Muscle layer of colon (tissue), 2 donors: ENCODE measurements around the gene LRRC32.
"Not testable (repeated sequence)": the region's sequence is repeated elsewhere in the genome, so short reads cannot be mapped to it uniquely, and the experiment has no call there.

ENCODE experiments used
- H3K27ac ChIP-seq: one replicate; pipeline ENCODE4 v1.7.0; 2013; ENCODE audit warnings: low read depth, mild to moderate bottlenecking, low read length, moderate library complexity
- H3K27me3 ChIP-seq, 2 donors: one replicate each; pipeline ENCODE4 v1.7.0; 2013; ENCODE audit warnings: low read length in 2 of 2, mild to moderate bottlenecking in 2 of 2; ENCODE audit not compliant: insufficient read depth in 2 of 2, control insufficient read depth in 1 of 2
- H3K36me3 ChIP-seq: one replicate; pipeline ENCODE4 v1.7.0; 2013; ENCODE audit warnings: mild to moderate bottlenecking, low read length; ENCODE audit not compliant: insufficient read depth
- H3K4me1 ChIP-seq: one replicate; pipeline ENCODE4 v1.7.0; 2013; ENCODE audit warnings: mild to moderate bottlenecking, low read length; ENCODE audit not compliant: insufficient read depth
- H3K4me3 ChIP-seq, 2 donors: one replicate each; pipeline ENCODE4 v1.7.0; 2013; ENCODE audit warnings: low read length in 2 of 2, low read depth in 1 of 2, mild to moderate bottlenecking in 1 of 2, moderate library complexity in 1 of 2
- H3K9ac ChIP-seq: one replicate; pipeline ENCODE4 v1.7.0; 2013; ENCODE audit warnings: low read length
- H3K9me3 ChIP-seq: one replicate; pipeline ENCODE4 v1.7.0; 2013; ENCODE audit warnings: mild to moderate bottlenecking, low read length
- donor health status: abdominal sarcoma.
- donor health status: Adenocarcinoma of cecum.

Gene LRRC32

GRCh38 chr11:76653012-76653673, 17.4 kb downstream of the LRRC32 start:
- no peak overlapping the region for H3K4me3 ChIP-seq
- peaks cover 44% of the 10 kb centered on the region for H3K4me1 ChIP-seq
- no peak overlapping the region for H3K27ac ChIP-seq
- H3K9me3 ChIP-seq: no peaks in the 10 kb centered on the region
- no peaks in the 10 kb centered on the region for H3K27me3 ChIP-seq
- no peaks in the 10 kb centered on the region for H3K36me3 ChIP-seq
- H3K9ac ChIP-seq: no peak overlapping the region

GRCh38 chr11:76649851-76650372, 20.6 kb downstream of the LRRC32 start:
- H3K27ac ChIP-seq: no peak overlapping the region
- H3K9me3 ChIP-seq: no peaks in the 10 kb centered on the region
- H3K4me1 ChIP-seq: peaks cover 20% of the 10 kb centered on the region
- no peak overlapping the region for H3K9ac ChIP-seq
- no peaks in the 10 kb centered on the region for H3K36me3 ChIP-seq
- H3K27me3 ChIP-seq: no peaks in the 10 kb centered on the region
- no peak overlapping the region for H3K4me3 ChIP-seq

DNA sequence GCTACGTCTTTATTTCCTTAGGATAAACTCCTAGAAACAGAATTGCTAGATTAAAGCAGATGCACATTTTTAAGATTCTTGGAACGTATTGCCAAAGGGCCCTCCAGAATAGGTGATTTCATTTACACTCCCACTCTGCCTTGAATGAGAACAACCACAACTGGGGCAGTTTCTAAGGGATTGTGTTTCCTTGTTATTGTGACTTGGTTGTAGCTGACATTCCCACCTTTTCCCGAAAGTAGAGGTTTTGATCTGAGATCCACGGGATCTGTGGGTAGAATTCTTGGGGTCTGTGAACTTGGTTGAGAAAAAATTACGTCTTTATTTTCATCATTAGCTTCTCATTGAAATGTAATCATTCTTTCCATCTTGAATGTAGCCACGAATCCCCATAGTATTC, 21.5 kb downstream of the LRRC32 start:
- no peaks in the 10 kb centered on the region for H3K9me3 ChIP-seq
- H3K9ac ChIP-seq: no peak overlapping the region
- no peak overlapping the region for H3K4me3 ChIP-seq
- H3K4me1 ChIP-seq: peaks cover 12% of the 10 kb centered on the region
- no peak overlapping the region for H3K27ac ChIP-seq
- no peaks in the 10 kb centered on the region for H3K27me3 ChIP-seq
- H3K36me3 ChIP-seq: no peaks in the 10 kb centered on the region

DNA sequence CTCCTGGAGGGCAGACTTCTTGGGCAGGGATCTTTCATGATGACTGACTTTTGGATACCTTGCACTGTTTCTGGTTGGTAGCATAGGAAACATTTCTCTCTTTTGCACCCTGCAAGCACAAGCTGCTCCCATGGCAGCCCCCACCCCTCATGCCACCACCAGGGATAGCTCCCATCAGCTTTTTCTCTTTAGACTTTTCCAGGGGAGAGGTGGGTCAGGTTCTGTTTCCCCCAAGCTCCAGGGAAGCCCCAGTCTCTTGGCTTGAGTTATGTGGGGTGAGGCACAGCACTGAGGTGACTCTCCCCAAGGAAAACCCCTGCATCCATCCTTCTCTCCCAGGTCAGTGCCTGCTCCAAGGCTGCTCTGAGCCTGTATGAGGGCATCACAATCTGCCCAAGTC, 22.5 kb downstream of the LRRC32 start:
- Histone ChIP-seq H3K36me3 (no peaks in the 10 kb centered on the region), H3K4me3 (no peak overlapping the region), H3K4me1 (peaks cover 2% of the 10 kb centered on the region), H3K9me3 (no peaks in the 10 kb centered on the region), H3K9ac (no peak overlapping the region), H3K27ac (no peak overlapping the region), H3K27me3 (no peaks in the 10 kb centered on the region)

GRCh38 chr11:76646882-76647534, 23.5 kb downstream of the LRRC32 start:
- no peaks in the 10 kb centered on the region for H3K9me3 ChIP-seq
- no peak overlapping the region for H3K27ac ChIP-seq
- H3K4me1 ChIP-seq: no peaks in the 10 kb centered on the region
- no peak overlapping the region for H3K9ac ChIP-seq
- H3K4me3 ChIP-seq: no peak overlapping the region
- no peaks in the 10 kb centered on the region for H3K27me3 ChIP-seq
- H3K36me3 ChIP-seq: no peaks in the 10 kb centered on the region

DNA sequence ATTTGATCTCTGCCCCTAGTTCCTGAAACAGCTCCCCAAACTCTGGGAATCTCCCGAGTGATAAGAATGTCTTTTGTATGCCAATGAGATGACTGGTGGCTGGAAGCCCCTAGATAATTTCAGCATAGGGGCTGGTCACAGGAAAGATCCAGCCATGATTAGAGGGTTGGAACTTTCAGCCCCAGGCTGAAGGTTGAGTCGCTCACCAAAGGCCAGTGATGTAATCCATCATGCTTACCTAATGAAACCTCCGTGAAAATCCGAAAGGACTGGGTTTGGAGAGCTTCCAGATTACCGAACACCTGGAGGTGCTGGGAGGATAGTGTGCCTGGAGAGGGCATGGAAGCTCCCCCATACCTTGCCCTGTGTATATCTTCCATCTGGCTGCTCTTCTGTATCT, 26.0 kb downstream of the LRRC32 start:
- H3K9me3 ChIP-seq: no peaks in the 10 kb centered on the region
- H3K27ac ChIP-seq: no peak overlapping the region
- H3K4me1 ChIP-seq: no peaks in the 10 kb centered on the region
- no peak overlapping the region for H3K9ac ChIP-seq
- H3K4me3 ChIP-seq: no peak overlapping the region
- no peaks in the 10 kb centered on the region for H3K27me3 ChIP-seq
- H3K36me3 ChIP-seq: no peaks in the 10 kb centered on the region

DNA sequence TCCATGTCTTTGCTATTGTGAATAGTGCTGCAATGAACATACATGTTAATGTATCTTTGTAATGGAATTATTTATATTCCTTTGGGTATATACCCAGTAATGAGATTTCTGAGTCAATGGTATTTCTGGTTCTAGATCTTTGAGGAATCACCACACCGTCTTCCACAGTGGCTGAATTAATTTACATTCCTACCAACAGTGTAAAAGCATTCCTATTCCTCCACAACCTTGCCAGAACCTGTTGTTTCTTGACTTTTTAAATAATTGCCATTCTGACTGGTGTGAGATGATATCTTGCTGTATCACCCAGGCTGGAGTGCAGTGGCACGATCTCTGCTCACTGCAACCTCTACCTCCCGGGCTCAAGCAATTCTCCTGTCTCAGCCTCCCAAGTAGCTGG, 26.8 kb downstream of the LRRC32 start:
- not testable (repeated sequence) for H3K9me3 ChIP-seq, H3K4me1 ChIP-seq, H3K27me3 ChIP-seq, H3K36me3 ChIP-seq, H3K4me3 ChIP-seq, H3K9ac ChIP-seq, H3K27ac ChIP-seq

DNA sequence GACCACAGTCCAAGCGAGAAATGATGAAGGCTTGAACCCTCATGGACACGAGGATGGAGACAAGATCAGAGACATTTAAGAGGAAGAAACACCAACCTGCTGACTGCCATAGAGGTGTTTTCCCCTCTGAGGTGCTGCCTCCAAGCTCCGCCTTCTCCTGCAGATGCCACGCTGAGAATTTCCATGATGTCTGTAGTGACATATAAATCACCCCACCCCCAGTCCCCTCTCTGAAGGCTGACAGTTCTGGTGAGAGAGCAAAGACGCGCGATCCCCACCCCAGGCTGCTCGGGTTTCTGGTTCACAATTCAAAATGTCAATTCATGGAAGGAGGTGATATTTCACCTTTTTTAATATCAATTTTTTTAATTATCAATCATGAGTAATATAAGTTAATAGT, 28.2 kb downstream of the LRRC32 start:
- H3K9ac ChIP-seq: no peak overlapping the region
- no peaks in the 10 kb centered on the region for H3K9me3 ChIP-seq
- H3K27ac ChIP-seq: no peak overlapping the region
- no peak overlapping the region for H3K4me3 ChIP-seq
- H3K27me3 ChIP-seq: no peaks in the 10 kb centered on the region
- H3K4me1 ChIP-seq: no peaks in the 10 kb centered on the region
- no peaks in the 10 kb centered on the region for H3K36me3 ChIP-seq

- H3K4me3 ChIP-seq: no peak overlapping the region
- no peaks in the 10 kb centered on the region for H3K9me3 ChIP-seq
- no peak overlapping the region for H3K9ac ChIP-seq
- H3K27ac ChIP-seq: no peak overlapping the region
- no peaks in the 10 kb centered on the region for H3K36me3 ChIP-seq
- no peaks in the 10 kb centered on the region for H3K4me1 ChIP-seq
- no peaks in the 10 kb centered on the region for H3K27me3 ChIP-seq
These were observed 28.6 kb downstream of the LRRC32 start for GRCh38 chr11:76641905-76642304.

DNA sequence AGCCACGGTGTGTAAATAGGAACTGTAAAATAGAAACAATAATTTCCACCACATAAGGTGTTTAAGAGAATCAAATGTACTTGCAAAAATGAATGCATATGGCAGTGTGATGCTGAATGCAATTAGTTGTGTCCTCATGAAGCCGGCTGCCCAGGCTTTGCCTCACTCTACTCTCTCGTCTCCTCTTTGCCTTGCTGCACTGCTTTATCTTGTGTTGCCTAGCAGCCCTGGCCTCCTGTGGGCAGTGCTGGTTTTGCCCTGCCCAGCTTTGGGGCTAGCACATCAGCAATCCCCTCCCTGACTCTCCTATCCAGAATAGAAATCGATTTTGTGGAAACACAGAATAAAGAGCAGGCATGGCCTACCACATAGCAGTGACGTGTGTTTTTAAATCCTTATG, 30.0 kb downstream of the LRRC32 start:
- Histone ChIP-seq H3K9ac (no peak overlapping the region), H3K4me3 (no peak overlapping the region), H3K36me3 (no peaks in the 10 kb centered on the region), H3K9me3 (no peaks in the 10 kb centered on the region), H3K4me1 (no peaks in the 10 kb centered on the region), H3K27me3 (no peaks in the 10 kb centered on the region), H3K27ac (no peak overlapping the region)

DNA sequence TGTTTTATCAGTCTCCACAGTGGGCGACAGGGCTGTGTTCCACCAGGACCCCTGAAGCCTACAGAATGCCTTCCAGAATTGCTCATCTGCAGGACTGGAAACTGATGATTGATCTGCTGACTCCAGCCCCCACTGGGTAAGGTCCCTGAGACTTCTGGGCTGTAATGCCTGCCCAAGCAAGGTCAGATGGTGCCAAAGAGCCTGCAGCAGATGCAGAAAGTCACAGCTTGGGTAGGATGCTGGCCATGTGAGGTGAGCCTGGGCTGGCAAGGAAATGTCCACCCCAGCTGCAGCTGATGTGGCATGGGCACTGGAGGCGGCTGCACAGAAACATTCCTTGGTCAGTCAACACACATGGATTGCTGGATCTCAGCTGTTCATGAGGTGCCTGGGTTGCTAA, 30.9 kb downstream of the LRRC32 start:
- no peaks in the 10 kb centered on the region for H3K27me3 ChIP-seq
- no peak overlapping the region for H3K4me3 ChIP-seq
- no peaks in the 10 kb centered on the region for H3K36me3 ChIP-seq
- no peak overlapping the region for H3K27ac ChIP-seq
- H3K4me1 ChIP-seq: no peaks in the 10 kb centered on the region
- H3K9ac ChIP-seq: no peak overlapping the region
- H3K9me3 ChIP-seq: no peaks in the 10 kb centered on the region
